A673 (cell line): ENCODE results near the gene FAM174B.
A peak's percentile ranks its signal among the peaks of the same experiment; 100 is the strongest.

Experiments
- CTCF ChIP-seq: fragments of 300-800, 200-600 bp; sonication (generic); conservative IDR thresholded peaks from 2 replicates; pipeline ENCODE4 v1.5.1; 2017; ENCODE audit warnings: low read depth, mild to moderate bottlenecking, antibody characterized with exemption, low read length, moderate library complexity, mixed read lengths
- EZH2 ChIP-seq: fragments of 200-600 bp; sonication (generic); IDR thresholded peaks from 2 replicates; pipeline ENCODE4 v1.6.1; 2017; ENCODE audit warnings: borderline replicate concordance, low read depth, mild to moderate bottlenecking, mixed read lengths, antibody characterized with exemption, low read length; ENCODE audit not compliant: poor library complexity, severe bottlenecking

GRCh38 chr15:92683511-92683834 lies 27.9 kb upstream of the FAM174B start:
- TF ChIP-seq CTCF, result peak; percentile 31; the same call in 1 of the 2 replicates
- TF ChIP-seq EZH2, result no peak
